SU-DHL-6 (cell line): ENCODE data around the gene TMEM163.

Source experiments
- EZH2phosphoT487 ChIP-seq: fragments of 200-600 bp; sonication (generic), shearing (Covaris generic); conservative IDR thresholded peaks from 2 replicates; pipeline ENCODE4 v1.6.1; 2018; ENCODE audit warnings: mild to moderate bottlenecking, antibody characterized with exemption, low read length, moderate library complexity, mixed read lengths
- TF ChIP-seq, protein P1 (sequence below): fragments of 200-600 bp; sonication (generic); IDR thresholded peaks from one replicate; pipeline ENCODE4 v1.5.1; 2017; ENCODE audit warnings: antibody characterized with exemption, mild to moderate bottlenecking, low read length, moderate library complexity; ENCODE audit not compliant: insufficient read depth, poor library complexity, severe bottlenecking

GRCh38 chr2:134628453-134628852, 90.3 kb downstream of the TMEM163 start:
- TF ChIP-seq, protein P1, sequence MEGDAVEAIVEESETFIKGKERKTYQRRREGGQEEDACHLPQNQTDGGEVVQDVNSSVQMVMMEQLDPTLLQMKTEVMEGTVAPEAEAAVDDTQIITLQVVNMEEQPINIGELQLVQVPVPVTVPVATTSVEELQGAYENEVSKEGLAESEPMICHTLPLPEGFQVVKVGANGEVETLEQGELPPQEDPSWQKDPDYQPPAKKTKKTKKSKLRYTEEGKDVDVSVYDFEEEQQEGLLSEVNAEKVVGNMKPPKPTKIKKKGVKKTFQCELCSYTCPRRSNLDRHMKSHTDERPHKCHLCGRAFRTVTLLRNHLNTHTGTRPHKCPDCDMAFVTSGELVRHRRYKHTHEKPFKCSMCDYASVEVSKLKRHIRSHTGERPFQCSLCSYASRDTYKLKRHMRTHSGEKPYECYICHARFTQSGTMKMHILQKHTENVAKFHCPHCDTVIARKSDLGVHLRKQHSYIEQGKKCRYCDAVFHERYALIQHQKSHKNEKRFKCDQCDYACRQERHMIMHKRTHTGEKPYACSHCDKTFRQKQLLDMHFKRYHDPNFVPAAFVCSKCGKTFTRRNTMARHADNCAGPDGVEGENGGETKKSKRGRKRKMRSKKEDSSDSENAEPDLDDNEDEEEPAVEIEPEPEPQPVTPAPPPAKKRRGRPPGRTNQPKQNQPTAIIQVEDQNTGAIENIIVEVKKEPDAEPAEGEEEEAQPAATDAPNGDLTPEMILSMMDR: no peak
- TF ChIP-seq EZH2phosphoT487: no peak
